ENCODE measurements around the gene PPARD. TPM values are rescaled to one million over a fixed set of nuclear protein-coding genes. Genes with fewer than 3 reads are reported as not detected.

PPARD gene
- total and polyA plus RNA-seq, 2 of the 13 experiments (the other 11 are each of a cell fraction or from before 2014, with no cell fraction given) = 6.1 to 13.3 TPM

DNA sequence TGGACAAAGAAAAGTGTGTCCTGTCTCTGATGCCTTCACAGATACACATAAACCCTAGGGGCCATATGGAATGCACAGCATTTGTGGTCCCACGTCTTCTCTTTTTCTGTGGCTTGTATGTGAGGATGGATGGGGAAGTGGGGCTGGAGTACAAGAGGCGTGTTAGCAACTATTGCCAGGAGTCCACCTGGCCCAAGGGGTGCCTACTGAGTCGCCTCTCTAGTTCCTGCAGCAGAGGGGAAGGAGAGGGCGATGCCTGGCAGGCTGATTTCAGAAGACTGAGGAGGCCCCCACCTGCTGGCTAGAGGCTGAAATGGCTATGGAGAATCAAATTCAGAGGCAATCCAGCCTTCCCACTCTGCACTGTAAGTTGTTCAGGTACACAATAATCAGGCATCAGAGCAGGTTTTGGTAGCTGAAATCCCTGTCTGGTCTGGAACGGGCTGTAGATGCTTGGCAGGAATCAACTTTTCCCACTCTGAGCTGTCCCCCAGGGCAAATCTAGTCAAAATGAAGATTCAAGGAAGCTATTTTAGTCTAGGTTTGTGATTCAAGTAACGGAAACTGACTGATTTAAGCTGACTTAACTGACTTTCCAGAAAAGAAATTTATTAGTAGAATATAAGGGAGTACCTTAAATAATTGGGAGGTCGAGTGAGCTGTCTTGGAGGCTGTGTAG, 14.9 kb upstream of the PPARD start (continued):
- TF ChIP-seq, protein P1, sequence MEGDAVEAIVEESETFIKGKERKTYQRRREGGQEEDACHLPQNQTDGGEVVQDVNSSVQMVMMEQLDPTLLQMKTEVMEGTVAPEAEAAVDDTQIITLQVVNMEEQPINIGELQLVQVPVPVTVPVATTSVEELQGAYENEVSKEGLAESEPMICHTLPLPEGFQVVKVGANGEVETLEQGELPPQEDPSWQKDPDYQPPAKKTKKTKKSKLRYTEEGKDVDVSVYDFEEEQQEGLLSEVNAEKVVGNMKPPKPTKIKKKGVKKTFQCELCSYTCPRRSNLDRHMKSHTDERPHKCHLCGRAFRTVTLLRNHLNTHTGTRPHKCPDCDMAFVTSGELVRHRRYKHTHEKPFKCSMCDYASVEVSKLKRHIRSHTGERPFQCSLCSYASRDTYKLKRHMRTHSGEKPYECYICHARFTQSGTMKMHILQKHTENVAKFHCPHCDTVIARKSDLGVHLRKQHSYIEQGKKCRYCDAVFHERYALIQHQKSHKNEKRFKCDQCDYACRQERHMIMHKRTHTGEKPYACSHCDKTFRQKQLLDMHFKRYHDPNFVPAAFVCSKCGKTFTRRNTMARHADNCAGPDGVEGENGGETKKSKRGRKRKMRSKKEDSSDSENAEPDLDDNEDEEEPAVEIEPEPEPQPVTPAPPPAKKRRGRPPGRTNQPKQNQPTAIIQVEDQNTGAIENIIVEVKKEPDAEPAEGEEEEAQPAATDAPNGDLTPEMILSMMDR (CRISPR knock-in tag; IDR thresholded peaks at IDR 0.05) = peak; percentile 89
- peak; percentile 73 for TF ChIP-seq XRCC5 (optimal IDR thresholded peaks at IDR 0.05; ENCODE audit: low read length)
- TF ChIP-seq SMC3 (IDR thresholded peaks at IDR 0.05; ENCODE audit: low read length) = peak; percentile 88
- TF ChIP-seq PHF21A (CRISPR knock-in tag; IDR thresholded peaks at IDR 0.05) = 0 out of 2 replicates have a peak, but pooled peaks have one; percentile 33
- TF ChIP-seq, protein P2, sequence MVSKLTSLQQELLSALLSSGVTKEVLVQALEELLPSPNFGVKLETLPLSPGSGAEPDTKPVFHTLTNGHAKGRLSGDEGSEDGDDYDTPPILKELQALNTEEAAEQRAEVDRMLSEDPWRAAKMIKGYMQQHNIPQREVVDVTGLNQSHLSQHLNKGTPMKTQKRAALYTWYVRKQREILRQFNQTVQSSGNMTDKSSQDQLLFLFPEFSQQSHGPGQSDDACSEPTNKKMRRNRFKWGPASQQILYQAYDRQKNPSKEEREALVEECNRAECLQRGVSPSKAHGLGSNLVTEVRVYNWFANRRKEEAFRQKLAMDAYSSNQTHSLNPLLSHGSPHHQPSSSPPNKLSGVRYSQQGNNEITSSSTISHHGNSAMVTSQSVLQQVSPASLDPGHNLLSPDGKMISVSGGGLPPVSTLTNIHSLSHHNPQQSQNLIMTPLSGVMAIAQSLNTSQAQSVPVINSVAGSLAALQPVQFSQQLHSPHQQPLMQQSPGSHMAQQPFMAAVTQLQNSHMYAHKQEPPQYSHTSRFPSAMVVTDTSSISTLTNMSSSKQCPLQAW (CRISPR knock-in tag; IDR thresholded peaks at IDR 0.05) = 0 out of 2 replicates have a peak, but pooled peaks have one; percentile 45
- TF ChIP-seq MED1 (CRISPR knock-in tag; IDR thresholded peaks at IDR 0.05) = peak; percentile 30; the same call in 1 of the 2 replicates
- TF ChIP-seq ZNF557 (CRISPR knock-in tag; IDR thresholded peaks at IDR 0.05) = 0 out of 2 replicates have a peak, but pooled peaks have one; percentile 34
- TF ChIP-seq ZNF33A (CRISPR knock-in tag; IDR thresholded peaks at IDR 0.05; ENCODE audit: borderline replicate concordance) = no peak
- TF ChIP-seq, protein P3, sequence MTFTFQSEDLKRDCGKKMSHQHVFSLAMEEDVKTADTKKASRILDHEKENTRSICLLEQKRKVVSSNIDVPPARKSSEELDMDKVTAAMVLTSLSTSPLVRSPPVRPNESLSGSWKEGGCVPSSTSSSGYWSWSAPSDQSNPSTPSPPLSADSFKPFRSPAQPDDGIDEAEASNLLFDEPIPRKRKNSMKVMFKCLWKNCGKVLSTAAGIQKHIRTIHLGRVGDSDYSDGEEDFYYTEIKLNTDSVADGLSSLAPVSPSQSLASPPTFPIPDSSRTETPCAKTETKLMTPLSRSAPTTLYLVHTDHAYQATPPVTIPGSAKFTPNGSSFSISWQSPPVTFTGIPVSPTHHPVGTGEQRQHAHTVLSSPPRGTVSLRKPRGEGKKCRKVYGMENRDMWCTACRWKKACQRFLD (CRISPR knock-in tag; IDR thresholded peaks at IDR 0.05; ENCODE audit: borderline replicate concordance) = peak; percentile 72; the same call in 1 of the 2 replicates
- 0 out of 2 replicates have a peak, but pooled peaks have one; percentile 9 for TF ChIP-seq KMT2A (CRISPR knock-in tag; IDR thresholded peaks at IDR 0.05)
- 0 out of 2 replicates have a peak, but pooled peaks have one; percentile 4 for TF ChIP-seq SOX5 (CRISPR knock-in tag; IDR thresholded peaks at IDR 0.05; ENCODE audit: borderline replicate concordance)
- no peak for TF ChIP-seq SOX6 (IDR thresholded peaks at IDR 0.05)
- 0 out of 2 replicates have a peak, but pooled peaks have one; percentile 19 for TF ChIP-seq SOX6 (CRISPR knock-in tag; IDR thresholded peaks at IDR 0.05)
- TF ChIP-seq ZNF256 (CRISPR knock-in tag; conservative IDR thresholded peaks at IDR 0.05) = 0 out of 2 replicates have a peak, but pooled peaks have one; percentile 38
- peak; percentile 25 for TF ChIP-seq TEAD3 (CRISPR knock-in tag; optimal IDR thresholded peaks at IDR 0.05; ENCODE audit: borderline replicate concordance)
- TF ChIP-seq TSC22D2 (CRISPR knock-in tag; IDR thresholded peaks at IDR 0.05; ENCODE audit: borderline replicate concordance) = peak; percentile 35; the same call in 1 of the 2 replicates
- TF ChIP-seq KLF11 (CRISPR knock-in tag; IDR thresholded peaks at IDR 0.05) = 0 out of 2 replicates have a peak, but pooled peaks have one; percentile 22
- peak; percentile 42; the same call in 1 of the 2 replicates for TF ChIP-seq MEIS2 (CRISPR knock-in tag; IDR thresholded peaks at IDR 0.05)
- TF ChIP-seq CBX1 (IDR thresholded peaks at IDR 0.05; ENCODE audit: low read depth) = no peak
- no peak for TF ChIP-seq GTF3A (CRISPR knock-in tag; conservative IDR thresholded peaks at IDR 0.05)
- TF ChIP-seq ZNF260 (CRISPR knock-in tag; IDR thresholded peaks at IDR 0.05; ENCODE audit: borderline replicate concordance, low read depth) = no peak
- 0 out of 2 replicates have a peak, but pooled peaks have one; percentile 72 for TF ChIP-seq ZNF124 (CRISPR knock-in tag; IDR thresholded peaks at IDR 0.05)
- TF ChIP-seq ZSCAN12 (CRISPR knock-in tag; IDR thresholded peaks at IDR 0.05) = no peak
- TF ChIP-seq MIER3 (CRISPR knock-in tag; IDR thresholded peaks at IDR 0.05; ENCODE audit: borderline replicate concordance) = peak; percentile 16; the same call in 1 of the 2 replicates
- TF ChIP-seq, protein P4, sequence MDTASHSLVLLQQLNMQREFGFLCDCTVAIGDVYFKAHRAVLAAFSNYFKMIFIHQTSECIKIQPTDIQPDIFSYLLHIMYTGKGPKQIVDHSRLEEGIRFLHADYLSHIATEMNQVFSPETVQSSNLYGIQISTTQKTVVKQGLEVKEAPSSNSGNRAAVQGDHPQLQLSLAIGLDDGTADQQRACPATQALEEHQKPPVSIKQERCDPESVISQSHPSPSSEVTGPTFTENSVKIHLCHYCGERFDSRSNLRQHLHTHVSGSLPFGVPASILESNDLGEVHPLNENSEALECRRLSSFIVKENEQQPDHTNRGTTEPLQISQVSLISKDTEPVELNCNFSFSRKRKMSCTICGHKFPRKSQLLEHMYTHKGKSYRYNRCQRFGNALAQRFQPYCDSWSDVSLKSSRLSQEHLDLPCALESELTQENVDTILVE (CRISPR knock-in tag; IDR thresholded peaks at IDR 0.05) = peak; percentile 67; the same call in 1 of the 2 replicates
- 0 out of 2 replicates have a peak, but pooled peaks have one; percentile 47 for TF ChIP-seq ZNF451 (CRISPR knock-in tag; IDR thresholded peaks at IDR 0.05)

Measured in HepG2 (cell line).